Muscle of arm (tissue), 12 donors: ENCODE measurements around the gene FBXO7. TPM values are rescaled to one million over a fixed set of nuclear protein-coding genes. Genes with fewer than 3 reads are reported as not detected.

Experiments
- DNase-seq: peaks from one replicate; pipeline ENCODE4 v3.0.0-alpha.2; 2013
- polyA plus RNA-seq, 12 donors: library from polyadenylated mRNA; unstranded; fragments of 120-200 nt; gene quantifications; one replicate each; pipeline ENCODE4 v1.2.1, GENCODE V29; 2013; ENCODE audit not compliant: insufficient read length in 12 of 12

Gene FBXO7
- polyA plus RNA-seq, 12 donors, result 45.1 to 88.2 (median 70.9) TPM; not detected in 1

GRCh38 chr22:32486656-32487390, 12.2 kb downstream of the FBXO7 start:
- no peak for DNase-seq

- no peak for DNase-seq
These were observed 12.8 kb downstream of the FBXO7 start for GRCh38 chr22:32487461-32487860.

DNA sequence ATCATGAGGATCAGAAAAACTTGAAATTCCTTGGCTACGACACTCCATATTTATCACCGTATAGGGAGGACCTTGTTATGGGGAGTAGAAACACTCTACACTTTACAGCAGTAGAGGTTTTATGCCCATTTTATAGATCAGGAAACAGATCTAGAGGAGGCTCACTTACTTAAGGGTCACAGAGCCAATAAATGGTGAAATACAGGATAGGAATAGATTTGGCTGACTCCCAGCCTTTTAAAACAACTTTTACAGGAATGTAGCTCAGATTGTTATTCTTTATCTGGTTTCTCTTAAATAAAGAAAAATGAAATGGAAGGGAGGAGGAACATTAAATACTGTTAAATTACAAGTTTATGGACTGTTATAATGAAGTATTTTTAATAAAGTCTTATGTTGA, 14.8 kb downstream of the FBXO7 start:
- no peak for DNase-seq

DNA sequence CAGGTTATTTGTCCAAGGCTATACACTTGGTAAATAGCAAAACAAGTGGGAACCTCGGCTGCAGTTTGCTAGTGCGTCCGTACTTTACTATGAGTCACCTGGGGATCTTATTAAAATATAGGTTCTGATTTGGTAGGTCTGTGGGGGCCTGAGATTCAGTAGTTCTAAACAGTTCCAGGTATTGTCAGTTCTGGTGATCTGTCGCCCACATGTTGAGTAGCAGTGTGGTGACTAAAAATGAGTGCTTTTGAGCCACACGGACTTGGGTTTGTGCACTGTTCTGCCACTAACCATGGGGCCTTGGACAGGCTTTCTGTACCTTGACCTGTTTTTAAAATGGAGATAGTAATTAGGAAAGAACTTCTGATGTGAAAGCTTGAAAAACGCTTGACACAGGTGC, 15.7 kb downstream of the FBXO7 start:
- DNase-seq, result no peak

DNA sequence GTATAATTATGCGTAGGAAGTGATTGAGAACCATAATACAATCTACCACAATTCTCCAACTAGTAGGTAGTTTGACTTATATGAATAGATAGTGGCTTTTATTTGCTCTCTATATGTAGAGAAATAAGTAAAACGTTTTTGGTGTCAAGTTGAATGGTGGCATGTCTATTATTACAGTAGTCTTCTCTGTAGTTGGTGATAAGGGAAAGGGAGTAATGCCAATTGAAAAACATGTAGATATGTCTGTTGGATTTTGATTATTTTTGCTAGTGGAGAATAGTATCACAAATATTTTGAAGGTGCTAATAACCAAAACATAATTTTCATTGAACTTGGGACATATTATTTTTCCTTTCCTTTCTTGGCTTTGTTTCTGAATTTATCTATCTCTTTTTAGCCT, 17.5 kb downstream of the FBXO7 start:
- no peak for DNase-seq

DNA sequence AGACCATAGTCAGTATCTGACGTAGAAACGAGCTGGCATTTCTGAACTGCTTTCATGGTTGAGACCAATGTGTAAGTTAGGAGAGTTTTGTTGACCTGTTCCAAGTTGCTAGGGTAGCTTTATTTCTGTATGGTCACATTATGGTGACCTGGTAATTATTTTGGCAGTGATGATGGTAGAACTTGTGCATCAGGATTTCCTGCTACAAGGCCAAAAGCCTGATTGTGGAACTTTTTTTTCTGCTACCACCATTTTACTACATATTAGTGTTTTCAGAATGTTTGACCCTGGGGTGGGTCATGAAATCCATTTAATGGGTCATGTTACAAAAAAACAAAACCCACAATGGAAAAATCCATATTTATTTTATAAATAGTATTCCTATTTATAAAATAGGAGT, 18.9 kb downstream of the FBXO7 start:
- no peak for DNase-seq

- no peak for DNase-seq
These were observed 20.4 kb downstream of the FBXO7 start for GRCh38 chr22:32494971-32495370.

DNA sequence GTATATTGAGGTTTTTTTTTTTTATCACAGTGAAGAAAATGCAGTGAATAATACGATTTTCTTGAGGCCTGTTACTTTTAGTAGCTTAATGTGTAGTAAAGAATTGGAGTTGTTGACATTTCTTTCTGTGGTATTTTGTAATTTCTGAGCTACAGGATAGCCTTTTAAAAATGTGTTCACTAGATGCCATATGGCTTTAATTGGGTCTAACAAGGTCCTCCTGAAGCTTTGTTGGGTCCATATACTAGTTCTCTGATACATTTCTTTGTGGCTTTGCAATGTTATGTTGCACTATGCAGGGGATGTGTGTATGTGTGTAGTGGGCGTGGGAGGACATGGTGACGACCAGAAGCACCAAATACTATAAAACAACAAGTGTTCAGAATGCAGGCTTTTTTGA, 25.1 kb downstream of the FBXO7 start:
- DNase-seq, result no peak

DNA sequence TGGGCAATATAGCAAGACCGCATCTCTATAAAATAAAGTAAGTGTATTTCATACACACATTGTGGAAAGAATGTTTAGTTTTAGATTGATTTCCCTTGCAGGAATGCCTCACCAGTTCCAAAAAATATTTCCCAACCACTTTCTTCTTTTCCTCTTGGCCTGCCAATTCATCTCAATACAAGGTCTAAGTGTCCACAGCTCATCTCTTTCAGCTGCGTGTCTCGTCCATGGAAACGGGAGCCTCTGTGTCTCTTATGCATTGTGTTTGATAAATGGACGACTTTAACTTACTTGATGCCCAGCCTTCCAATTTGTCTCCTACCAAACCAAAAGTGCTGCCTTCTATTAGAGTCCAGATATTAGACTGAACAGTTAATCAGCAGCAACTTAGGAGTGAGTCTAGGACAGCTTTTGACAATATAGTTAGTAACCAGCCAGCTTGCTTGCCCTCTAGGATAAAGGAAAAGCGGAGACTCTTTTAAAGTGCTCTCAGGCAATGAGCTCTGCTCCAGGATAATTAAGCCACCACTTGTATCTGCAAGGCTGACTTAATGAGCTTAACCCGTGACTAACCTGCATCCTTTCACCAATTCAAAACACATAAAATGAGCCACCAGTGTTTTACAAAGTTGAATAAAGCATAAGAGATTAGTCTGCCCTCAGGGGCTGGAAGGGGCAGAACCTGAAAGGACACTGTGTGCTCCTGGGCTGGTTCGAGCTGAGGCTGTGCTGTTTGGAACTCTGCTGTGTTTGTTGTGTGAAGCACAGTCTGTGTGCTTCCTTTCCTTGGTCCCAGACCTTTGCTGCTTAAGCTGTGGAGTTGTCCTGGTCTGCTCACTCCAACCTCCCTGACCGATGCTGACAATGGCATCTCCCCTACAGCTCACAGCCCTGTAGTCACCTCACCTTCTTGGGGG, 27.5 kb downstream of the FBXO7 start:
- DNase-seq, result peak; percentile 38

- DNase-seq, result no peak
These were observed 34.4 kb downstream of the FBXO7 start for GRCh38 chr22:32509045-32509444.

GRCh38 chr22:32511274-32511673, 36.7 kb downstream of the FBXO7 start:
- no peak for DNase-seq

DNA sequence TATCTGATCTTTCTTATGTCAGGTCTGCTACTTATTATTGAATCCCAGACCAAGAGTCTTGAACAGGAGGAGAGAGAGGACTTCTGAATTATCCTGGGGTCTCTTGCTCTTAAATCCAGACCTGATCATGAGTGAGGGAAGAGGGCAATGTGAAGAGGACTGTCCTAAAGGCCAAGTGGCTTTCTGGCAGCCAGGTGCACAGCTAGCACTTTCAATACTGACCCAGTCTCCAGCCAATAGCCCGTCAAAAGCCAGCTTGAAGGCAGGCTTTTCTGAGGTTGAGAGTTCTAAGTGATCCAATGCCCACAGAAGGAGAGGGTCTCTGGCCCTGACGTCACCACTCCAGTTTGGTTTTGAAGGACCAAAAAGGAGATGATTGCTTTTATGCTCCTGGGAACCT, 37.2 kb downstream of the FBXO7 start:
- DNase-seq, result no peak

- no peak for DNase-seq
These were observed 37.8 kb downstream of the FBXO7 start for GRCh38 chr22:32512267-32512982.

DNA sequence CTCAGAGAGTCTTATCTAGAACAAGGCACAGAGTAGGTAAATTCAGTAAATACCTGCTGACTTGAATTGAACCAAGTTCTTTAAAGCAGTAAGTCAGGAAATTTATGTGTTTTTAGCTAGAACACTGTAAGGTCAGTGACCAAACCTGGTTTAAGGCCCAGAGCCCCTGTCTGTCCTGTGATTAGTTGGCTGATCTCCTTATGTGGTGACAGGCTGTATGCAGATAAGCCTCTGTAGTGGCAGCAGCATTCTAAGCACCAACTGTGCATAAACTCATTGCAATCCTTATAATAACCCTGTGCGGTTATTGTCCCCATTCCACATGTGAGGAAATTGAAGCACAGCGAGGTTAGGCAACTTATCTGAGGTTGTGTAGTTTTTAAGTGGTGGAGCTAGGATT, 40.5 kb downstream of the FBXO7 start:
- DNase-seq, result no peak

DNA sequence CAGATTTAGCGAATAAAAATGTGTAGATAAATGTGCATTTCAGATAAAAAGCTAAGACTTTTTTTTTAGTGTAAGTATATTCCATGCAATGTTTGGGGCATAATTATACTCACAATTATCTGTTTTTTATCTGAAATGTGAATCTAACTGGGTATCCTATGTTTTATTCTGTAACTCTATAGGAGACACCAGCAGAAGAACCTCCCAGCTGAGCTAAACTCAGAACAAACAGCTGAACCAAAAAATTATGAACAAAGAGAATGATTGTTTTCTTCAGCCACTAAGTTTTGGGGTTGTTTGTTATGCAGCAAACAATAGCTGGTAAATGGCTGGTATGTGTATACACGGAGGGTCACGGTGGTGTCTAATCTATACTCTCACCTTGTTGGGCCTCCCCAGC, 42.9 kb downstream of the FBXO7 start:
- no peak for DNase-seq

GRCh38 chr22:32517921-32518320, 43.3 kb downstream of the FBXO7 start:
- DNase-seq, result no peak

DNA sequence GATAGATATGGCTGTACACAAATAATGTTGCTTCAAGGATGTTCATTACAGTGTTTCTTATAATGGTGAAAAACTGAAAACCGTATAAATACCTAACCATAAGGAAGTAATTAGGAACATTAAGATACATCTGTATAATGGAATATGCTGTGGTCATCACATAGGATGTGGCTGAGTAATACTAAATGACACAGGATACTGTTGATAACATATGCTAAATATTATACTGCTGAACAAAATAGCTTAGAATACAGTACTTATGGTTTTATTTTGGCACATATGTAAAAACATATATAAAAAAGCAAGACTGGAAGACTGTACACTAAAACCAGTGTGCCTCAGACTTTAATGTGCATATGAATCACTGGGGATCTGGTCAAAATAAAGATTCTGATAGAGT, 43.8 kb downstream of the FBXO7 start:
- DNase-seq, result no peak

DNA sequence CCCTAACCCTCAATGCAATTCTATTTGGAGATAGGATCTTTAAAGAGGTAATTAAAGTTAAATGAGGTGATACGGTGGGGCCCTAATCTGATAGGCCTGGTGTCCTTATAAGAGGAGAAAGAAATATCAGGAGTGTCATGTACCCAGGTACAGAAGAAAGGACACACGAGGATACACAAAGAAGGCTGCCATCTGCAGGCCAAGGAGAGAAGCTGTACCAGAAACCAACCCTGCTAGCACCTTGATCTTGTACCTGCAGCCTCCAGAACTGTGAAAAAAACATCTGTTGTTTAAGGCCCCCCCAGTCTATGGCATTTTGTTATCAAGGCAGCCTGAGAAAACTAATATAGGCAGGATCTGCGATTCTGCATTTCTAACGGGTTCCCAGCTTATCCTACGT, 44.2 kb downstream of the FBXO7 start:
- no peak for DNase-seq

- no peak for DNase-seq
These were observed 46.0 kb downstream of the FBXO7 start for GRCh38 chr22:32520612-32521011.

- no peak for DNase-seq
These were observed 47.6 kb downstream of the FBXO7 start for GRCh38 chr22:32522237-32522636.

DNA sequence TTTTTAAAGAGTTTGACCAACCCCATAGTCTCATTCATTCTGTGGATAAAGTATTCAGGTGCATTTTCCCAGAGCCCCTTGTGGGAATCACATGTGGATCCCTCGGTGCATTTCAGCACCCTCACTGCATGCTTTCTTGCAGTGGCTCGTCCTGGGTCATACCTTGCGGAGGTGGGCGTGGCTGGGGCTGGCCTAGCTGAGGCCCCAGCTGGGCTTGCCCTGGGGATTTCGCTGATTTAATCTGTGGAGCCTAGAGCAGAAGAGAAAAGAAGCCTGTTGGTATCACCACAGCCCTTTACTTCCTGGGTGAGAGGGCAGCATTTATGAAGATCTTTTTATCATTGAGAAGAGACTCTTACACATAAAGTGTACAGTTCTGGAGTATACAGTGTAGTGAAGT, 53.1 kb downstream of the FBXO7 start:
- DNase-seq, result no peak

DNA sequence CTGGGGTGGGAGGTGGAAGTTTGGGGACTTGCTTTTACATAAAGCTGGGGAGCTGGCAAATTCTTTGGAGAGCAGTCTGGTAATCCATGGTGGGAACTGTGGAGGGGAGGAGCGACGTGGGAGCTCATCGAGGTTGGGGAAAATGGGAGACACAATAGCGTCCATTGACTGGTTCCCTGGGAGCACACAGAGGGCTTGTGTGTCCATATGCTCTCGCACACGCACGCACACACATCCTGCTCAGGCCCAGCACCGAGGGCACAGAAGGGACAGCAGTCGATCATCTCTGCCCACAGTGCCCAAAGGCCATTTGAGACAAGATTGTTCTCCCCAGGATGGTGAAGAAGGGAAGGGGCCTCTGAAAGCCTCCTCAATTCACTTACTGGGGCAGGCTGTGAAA, 53.7 kb downstream of the FBXO7 start:
- no peak for DNase-seq
